Neural progenitor cell (in vitro differentiated cells): Measurements from ENCODE around the gene SPIRE2. TPM values are rescaled to one million over a fixed set of nuclear protein-coding genes. Genes with fewer than 3 reads are reported as not detected.

Experiments used
- DNase-seq: peaks from one replicate; pipeline ENCODE4 v3.0.0-alpha.2; 2016; ENCODE audit warnings: low spot score
- H2AFZ ChIP-seq: fragments of 200-600 bp; sonication (generic); replicated peaks from 2 replicates; pipeline ENCODE4 v1.6.1; 2016; ENCODE audit warnings: antibody characterized with exemption
- H3F3A ChIP-seq: fragments of 200-600 bp; sonication (generic); 2 replicates; pipeline ENCODE4 v1.6.1; 2016; ENCODE audit warnings: antibody characterized with exemption, low read depth
- H3K27ac ChIP-seq: fragments of 200-600 bp; sonication (generic); 2 replicates; pipeline ENCODE4 v1.5.1; 2016; ENCODE audit warnings: mild to moderate bottlenecking
- H3K27me3 ChIP-seq: fragments of 200-600 bp; sonication (generic); 2 replicates; pipeline ENCODE4 v1.6.1; 2016; ENCODE audit warnings: mild to moderate bottlenecking, moderate library complexity
- H3K36me3 ChIP-seq: fragments of 200-600 bp; sonication (generic); 2 replicates; pipeline ENCODE4 v1.5.1; 2016
- H3K4me1 ChIP-seq: fragments of 200-600 bp; sonication (generic); 2 replicates; pipeline ENCODE4 v1.6.1; 2016; ENCODE audit warnings: mixed run types
- H3K4me2 ChIP-seq: fragments of 200-600 bp; sonication (generic); 2 replicates; pipeline ENCODE4 v1.6.1; 2016
- H3K4me3 ChIP-seq: fragments of 200-600 bp; sonication (generic); 2 replicates; pipeline ENCODE4 v1.5.1; 2016
- H3K79me2 ChIP-seq: fragments of 200-600 bp; sonication (generic); 2 replicates; pipeline ENCODE4 v1.6.1; 2016; ENCODE audit warnings: low read depth
- H3K9ac ChIP-seq: fragments of 200-600 bp; sonication (generic); 2 replicates; pipeline ENCODE4 v1.6.1; 2016
- H3K9me3 ChIP-seq: fragments of 200-600 bp; sonication (generic); 2 replicates; pipeline ENCODE4 v1.5.1; 2016; ENCODE audit warnings: low read depth
- H4K20me1 ChIP-seq: fragments of 200-600 bp; sonication (generic); 2 replicates; pipeline ENCODE4 v1.6.1; 2016; ENCODE audit warnings: low read depth
- H3K27ac Mint-ChIP-seq: 3 replicates; pipeline ENCODE4 v1.8.0; 2021; ENCODE audit warnings: mixed read lengths
- H3K27me3 Mint-ChIP-seq: 2 replicates; pipeline ENCODE4 v1.8.0; 2022; ENCODE audit warnings: low read depth, mild to moderate bottlenecking, inconsistent platforms, moderate library complexity, mixed read lengths; ENCODE audit not compliant: insufficient read depth
- H3K36me3 Mint-ChIP-seq: 3 replicates; pipeline ENCODE4 v1.8.0; 2021; ENCODE audit warnings: mixed read lengths
- H3K4me1 Mint-ChIP-seq: 3 replicates; pipeline ENCODE4 v1.8.0; 2021; ENCODE audit warnings: mixed read lengths
- H3K4me3 Mint-ChIP-seq: 3 replicates; pipeline ENCODE4 v1.8.0; 2021; ENCODE audit warnings: mild to moderate bottlenecking, moderate library complexity, mixed read lengths
- H3K9me3 Mint-ChIP-seq: 3 replicates; pipeline ENCODE4 v1.8.0; 2020; ENCODE audit warnings: mixed read lengths
- EZH2 ChIP-seq: fragments of 200-600 bp; sonication (generic); IDR thresholded peaks from 2 replicates; pipeline ENCODE4 v1.6.1; 2017; ENCODE audit warnings: antibody characterized with exemption, mild to moderate bottlenecking, moderate library complexity
- EZH2phosphoT487 ChIP-seq: fragments of 200-600 bp; sonication (generic); IDR thresholded peaks from 2 replicates; pipeline ENCODE4 v1.6.1; 2017; ENCODE audit warnings: antibody characterized with exemption
- total RNA-seq: library from RNA; depleted of rRNA; stranded (reverse); fragments of >200 nt; gene quantifications from 2 replicates; pipeline ENCODE4 v1.2.3, GENCODE V29; 2015; ENCODE audit warnings: low replicate concordance
- TF ChIP-seq, protein P1 (sequence below): fragments of 200-600 bp; sonication (generic); IDR thresholded peaks from 2 replicates; pipeline ENCODE4 v1.5.1; 2017; ENCODE audit warnings: antibody characterized with exemption, mild to moderate bottlenecking

The SPIRE2 gene
- total RNA-seq, 1 donor from 2014 or later, result 6.5 TPM

DNA sequence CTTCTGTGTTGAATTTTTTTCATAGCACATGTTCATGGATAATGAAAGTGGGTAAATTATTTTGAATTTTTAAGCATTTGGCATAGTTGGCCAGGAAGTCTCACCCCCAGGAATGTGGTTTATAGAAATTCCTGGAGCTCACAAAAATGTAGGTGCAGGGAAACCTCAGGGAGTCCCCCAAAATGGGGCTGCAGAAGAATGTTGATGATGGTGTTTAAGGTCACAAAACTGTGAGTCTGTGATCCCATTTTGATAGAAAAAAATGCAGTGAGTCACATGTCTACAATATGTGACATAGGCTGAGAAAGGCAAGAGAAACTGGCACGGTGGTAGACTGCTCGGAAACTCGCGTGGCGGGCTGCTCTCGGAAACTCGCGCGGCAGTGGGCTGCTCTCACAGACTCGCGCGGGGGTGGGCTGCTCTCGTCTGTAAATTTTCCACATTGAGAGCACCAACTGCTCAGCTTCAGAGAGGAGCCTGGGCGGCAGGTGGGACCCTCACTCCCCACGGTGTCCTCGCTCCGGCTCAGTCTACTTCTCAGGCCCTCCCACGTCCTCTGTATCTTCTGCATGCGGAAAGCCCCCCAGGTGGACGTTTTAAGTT is 71.7 kb downstream of the SPIRE2 start:
- H3K9me3 ChIP-seq, result no peaks in the 10 kb centered on the region
- H4K20me1 ChIP-seq, result no peaks in the 10 kb centered on the region
- Mint-ChIP-seq H3K27ac (no peak overlapping the region), H3K4me1 (no peaks in the 10 kb centered on the region), H3K9me3 (no peaks in the 10 kb centered on the region), H3K4me3 (no peak overlapping the region), H3K36me3 (peaks cover 25% of the 10 kb centered on the region), H3K27me3 (peaks cover 5% of the 10 kb centered on the region)
- H3K4me3 ChIP-seq, result no peak overlapping the region
- no peaks in the 10 kb centered on the region for H3K79me2 ChIP-seq
- no peaks in the 10 kb centered on the region for H3K4me1 ChIP-seq
- H3K27me3 ChIP-seq, result no peaks in the 10 kb centered on the region
- no peaks in the 10 kb centered on the region for H3F3A ChIP-seq
- H3K36me3 ChIP-seq, result no peaks in the 10 kb centered on the region
- no peak for DNase-seq
- no peak overlapping the region for H2AFZ ChIP-seq
- H3K9ac ChIP-seq, result no peak overlapping the region
- TF ChIP-seq EZH2 (no peak), EZH2phosphoT487 (no peak)
- TF ChIP-seq, protein P1, sequence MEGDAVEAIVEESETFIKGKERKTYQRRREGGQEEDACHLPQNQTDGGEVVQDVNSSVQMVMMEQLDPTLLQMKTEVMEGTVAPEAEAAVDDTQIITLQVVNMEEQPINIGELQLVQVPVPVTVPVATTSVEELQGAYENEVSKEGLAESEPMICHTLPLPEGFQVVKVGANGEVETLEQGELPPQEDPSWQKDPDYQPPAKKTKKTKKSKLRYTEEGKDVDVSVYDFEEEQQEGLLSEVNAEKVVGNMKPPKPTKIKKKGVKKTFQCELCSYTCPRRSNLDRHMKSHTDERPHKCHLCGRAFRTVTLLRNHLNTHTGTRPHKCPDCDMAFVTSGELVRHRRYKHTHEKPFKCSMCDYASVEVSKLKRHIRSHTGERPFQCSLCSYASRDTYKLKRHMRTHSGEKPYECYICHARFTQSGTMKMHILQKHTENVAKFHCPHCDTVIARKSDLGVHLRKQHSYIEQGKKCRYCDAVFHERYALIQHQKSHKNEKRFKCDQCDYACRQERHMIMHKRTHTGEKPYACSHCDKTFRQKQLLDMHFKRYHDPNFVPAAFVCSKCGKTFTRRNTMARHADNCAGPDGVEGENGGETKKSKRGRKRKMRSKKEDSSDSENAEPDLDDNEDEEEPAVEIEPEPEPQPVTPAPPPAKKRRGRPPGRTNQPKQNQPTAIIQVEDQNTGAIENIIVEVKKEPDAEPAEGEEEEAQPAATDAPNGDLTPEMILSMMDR, result no peak
- H3K27ac ChIP-seq, result no peak overlapping the region
- H3K4me2 ChIP-seq, result no peak overlapping the region

DNA sequence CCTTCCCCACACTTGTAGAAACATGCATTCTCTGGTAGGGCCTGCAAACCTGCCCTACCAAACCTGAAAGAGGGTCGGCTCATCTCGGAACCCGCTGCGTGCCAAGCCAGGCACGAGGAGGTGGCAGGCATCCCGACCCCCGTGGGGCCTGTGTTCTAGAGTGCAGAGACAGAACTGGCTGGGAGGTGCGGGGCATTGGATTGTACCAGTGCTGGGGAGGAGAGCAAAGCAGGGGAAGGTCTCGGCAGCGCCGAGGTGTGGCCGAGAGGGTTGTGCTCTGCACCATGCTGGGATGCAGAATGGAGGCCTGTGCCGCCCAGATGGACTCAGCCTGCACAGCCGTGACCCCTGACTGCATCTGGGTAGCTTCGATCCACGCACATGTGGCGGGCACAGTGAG is 72.6 kb downstream of the SPIRE2 start:
- Histone ChIP-seq H3F3A (no peaks in the 10 kb centered on the region), H3K4me3 (no peak overlapping the region), H3K4me1 (no peaks in the 10 kb centered on the region), H3K9me3 (no peaks in the 10 kb centered on the region), H3K36me3 (no peaks in the 10 kb centered on the region), H3K27me3 (no peaks in the 10 kb centered on the region), H3K27ac (no peak overlapping the region), H4K20me1 (no peaks in the 10 kb centered on the region), H3K9ac (no peak overlapping the region), H2AFZ (no peak overlapping the region), H3K4me2 (no peak overlapping the region), H3K79me2 (no peaks in the 10 kb centered on the region)
- no peak overlapping the region for H3K4me3 Mint-ChIP-seq
- no peak overlapping the region for H3K27ac Mint-ChIP-seq
- H3K36me3 Mint-ChIP-seq, result peaks cover 27% of the 10 kb centered on the region
- DNase-seq, result no peak
- H3K9me3 Mint-ChIP-seq, result no peaks in the 10 kb centered on the region
- no peaks in the 10 kb centered on the region for H3K4me1 Mint-ChIP-seq
- H3K27me3 Mint-ChIP-seq, result peaks cover 5% of the 10 kb centered on the region
- no peak for TF ChIP-seq EZH2phosphoT487
- TF ChIP-seq, protein P1, result no peak
- TF ChIP-seq EZH2, result no peak

DNA sequence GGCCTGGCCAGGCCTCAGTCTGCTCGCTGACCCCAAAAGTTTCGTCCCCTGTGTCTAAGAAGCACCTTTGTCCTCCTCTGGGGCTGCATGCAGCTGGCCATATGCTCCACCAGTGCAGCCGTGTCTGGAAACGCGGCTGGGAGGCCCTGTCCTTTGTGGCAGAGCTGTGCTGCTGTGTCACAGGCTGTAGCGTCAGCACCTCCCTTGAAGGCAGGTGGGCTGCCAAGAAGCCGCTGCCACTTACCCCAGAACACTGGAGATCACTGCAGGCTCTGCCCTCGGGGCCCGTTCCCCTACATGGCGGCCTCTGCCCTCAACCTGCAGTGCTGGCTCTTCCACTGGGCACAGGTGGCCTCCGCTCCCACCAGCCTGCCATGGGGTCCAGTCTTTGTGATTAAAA is 74.7 kb downstream of the SPIRE2 start:
- H2AFZ ChIP-seq, result no peak overlapping the region
- H3K27me3 ChIP-seq, result no peaks in the 10 kb centered on the region
- TF ChIP-seq, protein P1, result no peak
- TF ChIP-seq EZH2, result no peak
- no peak for TF ChIP-seq EZH2phosphoT487
- H3K27ac Mint-ChIP-seq, result no peak overlapping the region
- H3K27ac ChIP-seq, result no peak overlapping the region
- no peaks in the 10 kb centered on the region for H3K4me1 ChIP-seq
- no peak overlapping the region for H3K4me3 Mint-ChIP-seq
- H3K9me3 Mint-ChIP-seq, result peaks cover 8% of the 10 kb centered on the region
- DNase-seq, result no peak
- no peak overlapping the region for H3K4me2 ChIP-seq
- H3K27me3 Mint-ChIP-seq, result peaks cover 5% of the 10 kb centered on the region
- H3K79me2 ChIP-seq, result no peaks in the 10 kb centered on the region
- no peak overlapping the region for H3K4me3 ChIP-seq
- H3K9me3 ChIP-seq, result no peaks in the 10 kb centered on the region
- H3K36me3 ChIP-seq, result no peaks in the 10 kb centered on the region
- no peak overlapping the region for H3K9ac ChIP-seq
- no peaks in the 10 kb centered on the region for H3F3A ChIP-seq
- no peaks in the 10 kb centered on the region for H3K4me1 Mint-ChIP-seq
- H3K36me3 Mint-ChIP-seq, result peaks cover 38% of the 10 kb centered on the region
- H4K20me1 ChIP-seq, result no peaks in the 10 kb centered on the region
